ENCODE results near the gene TLE1.

Gene TLE1

DNA sequence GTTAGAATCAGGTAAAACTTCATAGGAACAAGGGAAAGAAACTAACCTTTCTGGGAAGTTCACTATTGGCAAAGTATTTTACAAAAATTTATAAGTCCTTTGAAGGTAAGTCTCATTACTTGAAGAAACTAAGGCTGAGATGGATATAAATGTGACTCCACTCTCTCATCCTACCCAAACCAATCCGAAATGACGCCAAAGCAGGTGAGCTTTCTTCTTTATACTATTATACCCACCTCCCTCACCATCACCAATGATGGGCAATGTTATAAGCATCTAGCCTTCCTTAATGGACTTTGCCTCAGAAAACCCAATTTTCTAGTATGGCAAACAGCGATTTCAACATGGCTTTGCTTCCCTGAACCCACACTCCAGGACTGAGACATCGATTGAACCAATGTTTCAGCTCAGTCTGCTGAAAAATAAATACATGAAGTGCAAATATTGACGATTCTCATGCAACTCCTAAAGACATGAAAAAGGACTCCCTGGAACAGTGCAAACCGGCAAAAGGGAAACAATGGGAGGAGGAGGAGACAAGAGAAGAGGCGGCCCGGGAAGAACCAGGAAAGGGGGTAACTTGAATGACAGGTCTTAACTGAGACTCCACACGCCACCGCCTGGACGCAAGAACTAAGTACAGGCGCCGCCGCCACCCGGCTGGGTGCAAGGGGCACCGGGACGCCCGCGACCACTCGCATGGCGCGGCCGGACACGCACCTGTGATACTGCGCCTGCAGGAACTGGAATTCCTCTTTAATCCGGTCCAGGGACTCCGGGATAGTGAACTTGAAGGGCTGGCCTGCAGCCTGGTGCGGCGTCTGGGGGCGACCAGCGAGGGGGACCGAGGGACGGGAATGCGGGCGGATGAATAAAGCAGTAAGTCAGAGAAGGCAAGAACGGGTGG is 2.5 kb downstream of the TLE1 start:
- peak; percentile 5 for FAIRE-seq

- FAIRE-seq = no peak
These were observed 3.4 kb downstream of the TLE1 start for GRCh38 chr9:81685763-81686613.

DNA sequence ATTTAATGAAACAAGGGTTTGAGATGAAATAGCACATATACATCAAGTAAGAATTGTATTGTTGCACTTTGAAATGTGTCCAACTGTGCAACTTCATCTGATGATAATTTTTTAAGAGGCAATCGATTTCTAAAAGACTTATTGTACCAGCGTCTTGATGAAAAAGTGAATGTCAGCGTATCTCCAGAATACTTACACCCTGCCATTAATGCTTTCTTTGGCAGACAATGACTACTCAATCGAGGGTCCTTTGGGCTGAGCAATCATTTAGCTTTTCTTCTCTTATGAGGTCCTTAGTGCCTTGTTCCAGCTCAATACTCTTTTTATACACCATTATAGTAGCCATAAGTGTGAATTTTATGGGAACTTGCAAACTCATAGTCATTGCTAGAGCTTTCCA is 4.7 kb downstream of the TLE1 start:
- no peak for FAIRE-seq

DNA sequence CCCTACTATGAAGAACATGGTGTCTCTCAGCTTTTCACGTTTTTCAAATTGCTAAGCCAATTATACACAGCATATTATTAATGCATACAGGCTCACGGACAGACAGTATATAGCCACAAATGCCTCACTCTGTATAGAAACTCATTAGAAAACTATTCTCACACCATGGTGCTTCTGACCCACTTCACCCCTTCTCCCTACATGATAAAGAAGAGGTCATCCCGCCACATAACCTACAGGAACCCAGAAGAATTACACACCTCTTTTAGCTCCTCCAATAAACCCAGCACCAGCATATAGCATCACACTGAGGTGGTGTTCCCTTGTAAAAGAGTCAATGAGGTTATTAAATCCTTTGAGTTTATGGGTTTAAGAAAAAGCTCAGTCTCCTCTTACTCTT is 5.6 kb downstream of the TLE1 start:
- no peak for FAIRE-seq

GRCh38 chr9:81683238-81683637 is 6.1 kb downstream of the TLE1 start:
- no peak for FAIRE-seq

GRCh38 chr9:81682797-81683196 is 6.5 kb downstream of the TLE1 start:
- no peak for FAIRE-seq

DNA sequence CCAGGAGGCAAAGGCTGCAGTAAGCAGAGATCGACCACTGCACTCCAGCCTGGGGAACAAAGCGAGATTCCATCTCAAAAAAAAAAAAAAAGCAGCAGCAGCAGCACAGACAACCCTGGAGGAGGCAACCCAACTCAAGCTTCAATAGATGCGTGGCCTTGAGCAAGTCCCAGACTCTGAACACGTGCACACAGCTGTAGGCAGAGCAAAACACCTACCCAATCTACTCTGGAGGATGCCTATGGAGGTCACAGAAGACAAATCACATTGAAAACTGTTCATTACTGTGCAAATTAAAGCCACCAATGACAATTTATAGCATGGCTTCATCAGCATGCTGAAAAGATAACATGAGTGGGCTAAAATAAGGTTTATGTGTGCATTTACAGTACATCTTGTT is 7.2 kb downstream of the TLE1 start:
- FAIRE-seq = no peak

DNA sequence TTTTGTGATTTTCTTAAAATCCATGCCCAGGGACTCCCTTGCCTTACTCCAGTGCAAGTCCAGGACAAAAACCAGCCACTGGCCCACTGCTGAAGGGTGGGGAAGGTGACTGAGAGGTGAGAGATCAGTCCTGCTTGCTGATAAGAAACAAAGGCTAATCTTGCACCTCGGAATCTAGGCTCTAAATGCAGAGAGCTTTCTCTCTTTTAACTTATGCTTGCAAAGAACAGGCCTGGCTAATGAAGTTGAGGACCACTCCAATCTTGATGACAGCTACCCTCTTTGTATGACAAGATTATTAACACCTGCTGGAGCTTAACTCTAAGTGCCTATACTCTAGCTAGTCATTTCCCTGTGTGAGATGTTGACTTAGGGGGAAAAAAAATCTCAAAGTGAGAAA is 8.8 kb downstream of the TLE1 start:
- FAIRE-seq = no peak

DNA sequence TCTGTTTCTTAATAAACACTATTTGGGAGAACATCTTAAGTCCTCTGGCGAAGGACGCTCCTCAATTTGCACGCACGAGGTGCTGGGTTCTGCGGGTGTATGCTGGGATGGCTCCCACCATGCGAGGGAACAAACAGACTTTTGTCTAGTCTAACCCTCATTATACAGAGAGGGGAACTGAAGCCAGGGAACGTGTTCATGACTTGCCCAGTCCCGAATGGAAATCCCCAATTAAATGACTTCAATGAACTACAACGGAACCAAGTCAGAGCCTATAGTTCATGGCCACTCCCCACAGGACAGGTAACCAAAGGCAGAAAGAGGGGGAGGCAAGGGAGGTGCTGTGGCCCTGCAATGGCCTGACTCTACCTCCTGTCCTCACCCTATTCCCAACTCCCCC is 9.3 kb downstream of the TLE1 start:
- no peak for FAIRE-seq

DNA sequence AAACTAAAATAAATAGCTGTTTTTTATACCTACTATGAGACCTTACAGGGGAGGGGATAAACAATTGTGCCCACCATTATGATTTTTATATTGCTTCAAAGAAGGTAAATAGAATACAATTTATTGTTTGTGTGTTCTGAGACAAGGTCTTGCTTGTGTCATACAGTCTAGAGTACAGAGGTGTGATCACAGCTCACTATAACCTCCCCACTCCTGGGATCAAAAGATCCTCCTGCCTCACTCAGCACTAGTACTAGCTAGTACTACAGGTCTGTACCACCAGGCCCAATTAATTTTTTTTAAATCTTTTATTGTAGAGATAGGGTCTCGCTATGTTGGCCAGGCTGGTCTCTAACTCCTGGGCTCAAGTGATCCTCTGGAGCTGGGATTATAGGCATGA is 11.3 kb downstream of the TLE1 start:
- no peak for FAIRE-seq

GRCh38 chr9:81676395-81676794 is 13.0 kb downstream of the TLE1 start:
- no peak for FAIRE-seq

DNA sequence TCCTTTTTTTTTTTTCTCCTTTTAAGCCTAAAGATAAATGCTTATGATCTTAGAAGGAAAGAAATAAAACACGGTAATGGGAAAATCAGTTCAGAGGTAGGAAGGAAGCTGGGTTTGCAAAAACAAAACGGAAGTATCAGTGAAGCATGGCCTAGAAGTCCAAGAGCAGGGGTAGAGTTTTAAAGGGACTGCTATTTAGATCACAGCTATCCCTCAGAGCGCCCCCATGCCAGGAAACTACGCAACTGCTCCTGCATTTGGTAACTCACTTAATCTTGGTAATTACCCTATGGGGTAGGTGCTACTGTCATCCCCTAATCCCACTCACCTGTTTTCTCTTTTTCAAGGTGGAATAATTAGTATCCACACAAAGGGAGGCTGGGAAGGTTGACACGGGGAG is 16.0 kb downstream of the TLE1 start:
- no peak for FAIRE-seq

DNA sequence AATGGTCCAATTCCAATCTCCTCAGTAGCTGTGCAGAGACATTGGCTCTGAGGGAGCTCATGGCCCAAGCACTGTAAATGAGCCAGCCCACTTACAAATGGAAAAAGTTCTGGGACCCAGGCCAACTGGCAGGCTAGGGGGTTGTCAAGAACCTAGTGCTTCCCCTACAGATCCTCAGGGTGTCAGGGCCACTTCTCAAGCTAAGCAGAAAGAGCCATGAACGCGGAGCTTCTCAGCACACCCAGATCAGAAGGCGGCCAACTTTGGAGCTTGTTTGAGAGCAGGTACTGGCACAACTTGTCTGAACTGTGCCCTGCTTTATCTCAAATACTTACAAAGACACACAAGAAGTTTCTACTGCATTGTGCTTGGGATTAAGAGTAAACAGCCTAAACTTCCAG is 17.5 kb downstream of the TLE1 start:
- no peak for FAIRE-seq

DNA sequence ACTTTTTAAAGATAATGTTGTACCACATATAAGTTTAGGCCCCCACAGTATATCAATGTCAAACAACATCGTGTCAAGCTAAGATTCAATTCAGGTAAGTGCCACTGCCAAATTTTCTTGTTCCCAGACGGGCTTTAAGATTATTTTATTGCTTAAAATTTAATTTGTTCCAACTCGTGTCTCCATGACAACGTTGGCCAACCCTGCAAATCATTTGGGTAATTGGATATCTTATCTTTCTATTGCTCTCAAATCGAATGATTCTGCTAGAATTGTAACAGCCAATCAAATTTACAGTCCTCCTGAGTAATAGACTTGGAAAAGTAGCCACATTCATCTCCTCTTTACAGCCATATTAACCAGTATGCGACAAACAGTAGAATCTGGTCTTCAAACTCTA is 19.5 kb downstream of the TLE1 start:
- no peak for FAIRE-seq

DNA sequence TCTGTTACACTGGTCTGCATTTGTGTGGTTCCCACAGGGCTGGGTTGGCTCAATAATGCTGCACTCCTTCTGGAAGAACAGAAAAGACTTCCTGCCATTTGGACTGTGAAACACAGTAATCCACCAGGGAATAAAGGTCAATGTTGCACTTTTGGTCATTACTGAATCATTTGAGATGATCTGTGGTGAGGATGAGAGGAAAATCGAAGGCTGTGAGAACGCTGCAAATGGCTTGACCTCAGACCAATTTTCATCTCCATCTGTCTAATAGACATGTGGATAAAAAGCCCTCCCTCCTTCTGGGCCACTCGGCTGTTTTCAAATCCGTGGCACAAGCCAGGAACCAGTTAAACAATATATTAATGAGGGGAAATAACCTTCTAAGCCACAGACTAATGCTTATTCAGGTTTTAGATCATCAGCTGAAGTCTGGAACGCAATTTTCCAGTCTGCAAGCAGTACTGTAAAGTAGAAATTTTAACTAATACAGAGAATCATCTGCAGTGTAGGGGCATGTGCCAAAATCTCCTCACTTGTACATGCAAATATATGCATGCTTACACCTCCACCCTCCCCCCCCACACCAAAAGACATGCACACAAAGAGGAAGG is 20.2 kb downstream of the TLE1 start:
- FAIRE-seq = no peak

DNA sequence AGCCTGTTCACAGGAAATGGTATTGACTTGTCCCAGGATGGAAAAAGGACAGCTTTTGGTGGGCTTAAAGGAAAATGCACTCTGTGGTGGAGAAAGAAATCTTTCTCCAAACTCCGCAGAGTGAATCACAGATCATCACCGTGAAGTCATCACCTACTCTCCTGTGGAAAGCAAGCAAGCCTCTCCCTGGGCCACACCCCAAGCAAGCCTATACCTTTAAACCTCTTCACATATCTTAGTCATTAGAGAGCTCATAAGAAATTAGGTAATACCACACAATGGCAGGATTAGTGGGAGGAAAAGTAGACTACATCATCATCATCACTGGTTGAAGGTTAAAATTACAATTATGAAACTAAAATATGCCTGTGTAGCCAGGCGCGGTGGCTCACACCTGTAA is 23.2 kb downstream of the TLE1 start:
- no peak for FAIRE-seq

GRCh38 chr9:81665322-81665871 is 23.9 kb downstream of the TLE1 start:
- no peak for FAIRE-seq

GRCh38 chr9:81664638-81665222 is 24.6 kb downstream of the TLE1 start:
- no peak for FAIRE-seq

- FAIRE-seq = no peak
These were observed 28.0 kb downstream of the TLE1 start for GRCh38 chr9:81661339-81661738.

- FAIRE-seq = no peak
These were observed 32.4 kb downstream of the TLE1 start for GRCh38 chr9:81656871-81657337.

DNA sequence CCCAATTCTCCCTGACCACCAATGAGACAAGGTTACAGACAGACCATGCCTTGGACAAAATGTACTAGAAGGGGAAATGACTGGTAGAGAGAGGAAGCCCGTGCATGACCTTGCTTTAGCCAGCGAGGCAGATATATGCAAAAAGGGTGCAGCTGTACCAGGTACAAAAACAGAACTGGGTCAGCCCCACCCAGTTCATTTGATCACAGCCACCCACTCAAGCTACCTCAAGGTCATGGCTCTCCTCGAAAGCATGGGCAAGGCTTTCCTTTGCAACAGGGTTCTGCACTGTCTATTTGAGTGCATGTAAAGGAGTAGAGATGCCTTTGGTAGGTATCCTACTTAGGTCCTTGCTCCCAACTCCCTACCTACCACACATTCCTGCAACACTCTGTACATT is 33.3 kb downstream of the TLE1 start:
- FAIRE-seq = no peak

DNA sequence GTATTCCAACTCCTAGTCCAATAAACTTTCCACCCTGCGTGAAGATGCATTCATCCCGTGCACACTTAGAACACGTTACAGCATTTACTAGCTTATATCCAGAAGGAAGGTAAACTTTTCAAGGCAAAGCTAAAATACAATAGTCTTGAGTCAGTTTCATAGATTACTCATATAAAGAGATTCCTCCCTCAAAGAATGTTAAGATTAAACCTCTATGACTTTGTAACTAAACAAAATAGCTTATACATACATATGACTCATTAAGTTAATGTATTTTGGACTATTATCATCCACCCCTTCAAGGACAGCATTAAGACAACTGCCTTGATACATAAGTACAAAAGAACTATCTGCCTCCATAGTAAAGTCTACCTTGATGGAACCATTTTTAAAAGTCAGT is 36.1 kb downstream of the TLE1 start:
- no peak for FAIRE-seq

Data from islet of Langerhans (tissue), 1 donor.